A549 (cell line): ENCODE data around the gene ITM2B. TPM values are rescaled to one million over a fixed set of nuclear protein-coding genes. Genes with fewer than 3 reads are reported as not detected.

Experiments
- ATAC-seq, 2 experiments: fragments of 200-7000 bp in 1 of 2; fragments of >200 bp in 1 of 2; cut with Nextera tagmentation in 1 of 2; cut with Tn5 transposase in 1 of 2; 3 replicates each; pipeline versions ENCODE4 v1.8.0 to v1.9.1; 2018 to 2020; ENCODE audit warnings: mild to moderate bottlenecking in 1 of 2, moderate library complexity in 1 of 2
- CTCF ChIA-PET: fragments of 300-600 bp; sonication (Branson Sonifier 250); formaldehyde crosslinking; extraction: SDS; loops from one replicate; lab custom pipeline; 2021; ENCODE audit warnings: antibody characterized with exemption, inconsistent platforms; lab: Yijun Ruan, JAX
- POLR2A ChIA-PET: fragments of 350-600 bp; formaldehyde crosslinking; extraction: SDS; loops from one replicate; lab custom pipeline; 2021; ENCODE audit warnings: antibody characterized with exemption, inconsistent platforms; lab: Yijun Ruan, JAX
- DNase-seq, 2 experiments: peaks; one replicate each; pipeline versions ENCODE4 v3.0.0 to v3.0.0-alpha.2; 2011 to 2016; ENCODE audit warnings: low read depth in 1 of 2, low spot score in 1 of 2
- FAIRE-seq: peaks from 2 replicates; lab custom pipeline; 2011; peaks lifted over from hg19 to GRCh38; lab: Jason Lieb, UNC
- H3K27ac ChIP-seq, 2 experiments: fragments of >200 bp; sonication (Bioruptor Twin); formaldehyde crosslinking; 3 replicates each; pipeline ENCODE4 v1.5.1; 2016 to 2017
- H3K4me1 ChIP-seq: fragments of >200 bp; sonication (Bioruptor Twin); formaldehyde crosslinking; 3 replicates; pipeline ENCODE4 v1.6.1; 2016
- H3K4me2 ChIP-seq: fragments of >200 bp; sonication (Bioruptor Twin); formaldehyde crosslinking; 3 replicates; pipeline ENCODE4 v1.6.1; 2016
- H3K4me3 ChIP-seq: fragments of >200 bp; sonication (Bioruptor Twin); formaldehyde crosslinking; 3 replicates; pipeline ENCODE4 v1.5.1; 2016
- H3K9me3 ChIP-seq: fragments of >200 bp; sonication (Bioruptor Twin); formaldehyde crosslinking; 3 replicates; pipeline ENCODE4 v1.6.1; 2016
- BHLHE40 ChIP-seq: IDR thresholded peaks from 2 replicates; pipeline ENCODE4 v1.6.1; 2012; ENCODE audit warnings: low read depth, low read length, inconsistent platforms
- CHD2 ChIP-seq: fragments of 150-350 bp; IDR thresholded peaks from 2 replicates; pipeline ENCODE4 v1.6.1; 2014; ENCODE audit warnings: low read length; ENCODE audit not compliant: partially characterized antibody
- CHD4 ChIP-seq: fragments of 200-600 bp; sonication (generic); IDR thresholded peaks from 2 replicates; pipeline ENCODE4 v1.6.1; 2016; ENCODE audit warnings: antibody characterized with exemption, mild to moderate bottlenecking, borderline replicate concordance
- EHMT2 ChIP-seq: fragments of 200-600 bp; sonication (generic); IDR thresholded peaks from 2 replicates; pipeline ENCODE4 v1.6.1; 2016; ENCODE audit warnings: antibody characterized with exemption, low read depth, mild to moderate bottlenecking, moderate library complexity
- EP300 ChIP-seq, 2 experiments: fragments of >200 bp; sonication (Bioruptor Twin); formaldehyde crosslinking; IDR thresholded peaks; 2 replicates in 1 of 2; 3 replicates in 1 of 2; pipeline ENCODE4 v1.6.1; 2016 to 2017
- FOXS1 ChIP-seq: fragments of 250-450 bp; sonication (Bioruptor Pico); IDR thresholded peaks from 2 replicates; pipeline ENCODE4 v1.5.0; 2020; ENCODE audit warnings: mild to moderate bottlenecking, moderate library complexity
- HOXA7 ChIP-seq: fragments of 250-450 bp; sonication (Bioruptor Pico); IDR thresholded peaks from 2 replicates; pipeline ENCODE4 v1.5.0; 2020; ENCODE audit warnings: mild to moderate bottlenecking, moderate library complexity
- HOXB13 ChIP-seq: fragments of 250-450 bp; sonication (Bioruptor Pico); IDR thresholded peaks from 2 replicates; pipeline ENCODE4 v1.5.0; 2020; ENCODE audit warnings: low read depth, mild to moderate bottlenecking, moderate library complexity
- HOXB5 ChIP-seq: fragments of 250-450 bp; sonication (Bioruptor Pico); IDR thresholded peaks from 2 replicates; pipeline ENCODE4 v1.5.0; 2020; ENCODE audit warnings: mild to moderate bottlenecking, moderate library complexity
- JUN ChIP-seq, 2 experiments: fragments of >200 bp; sonication (Bioruptor Twin); formaldehyde crosslinking; IDR thresholded peaks; 2 replicates in 1 of 2; 3 replicates in 1 of 2; pipeline ENCODE4 v1.6.1; 2016 to 2017
- JUNB ChIP-seq: fragments of >200 bp; sonication (Bioruptor Twin); formaldehyde crosslinking; IDR thresholded peaks from 2 replicates; pipeline ENCODE4 v1.6.1; 2016
- MAFK ChIP-seq: fragments of 450-650 bp; IDR thresholded peaks from 2 replicates; pipeline ENCODE4 v1.6.1; 2014; ENCODE audit not compliant: partially characterized antibody
- MYC ChIP-seq: IDR thresholded peaks from 2 replicates; pipeline ENCODE4 v1.6.1; 2012; ENCODE audit warnings: mild to moderate bottlenecking, inconsistent platforms, low read length, improper control_type of control experiment, borderline replicate concordance
- NPAS2 ChIP-seq: fragments of 250-450 bp; sonication (Bioruptor Pico); IDR thresholded peaks from 2 replicates; pipeline ENCODE4 v1.8.0; 2022; ENCODE audit warnings: mild to moderate bottlenecking, moderate library complexity, borderline replicate concordance
- RCOR1 ChIP-seq: fragments of 150-350 bp; IDR thresholded peaks from 2 replicates; pipeline ENCODE4 v1.6.1; 2014; ENCODE audit warnings: antibody characterized with exemption, low read length, low read depth
- RFX5 ChIP-seq: fragments of 450-650 bp; IDR thresholded peaks from 2 replicates; pipeline ENCODE4 v1.7.1; 2014; ENCODE audit warnings: antibody characterized with exemption, mild to moderate bottlenecking, moderate library complexity
- RNF2 ChIP-seq: fragments of 200-600 bp; sonication (generic); IDR thresholded peaks from 2 replicates; pipeline ENCODE4 v1.6.1; 2016; ENCODE audit warnings: low read depth, mild to moderate bottlenecking, antibody characterized with exemption, moderate library complexity, borderline replicate concordance
- SMC3 ChIP-seq: fragments of >200 bp; sonication (Bioruptor Twin); formaldehyde crosslinking; IDR thresholded peaks from 3 replicates; pipeline ENCODE4 v1.6.1; 2018; ENCODE audit warnings: inconsistent platforms
- TFCP2L1 ChIP-seq: fragments of 250-450 bp; sonication (Bioruptor Pico); IDR thresholded peaks from 2 replicates; pipeline ENCODE4 v1.5.0; 2021; ENCODE audit warnings: mild to moderate bottlenecking
- ZC3H11A ChIP-seq: fragments of 450-650 bp; IDR thresholded peaks from 2 replicates; pipeline ENCODE4 v1.6.1; 2014; ENCODE audit warnings: antibody characterized with exemption, mild to moderate bottlenecking
- ZSCAN20 ChIP-seq: fragments of 250-450 bp; sonication (Bioruptor Pico); IDR thresholded peaks from 2 replicates; pipeline ENCODE4 v1.8.0; 2022; ENCODE audit warnings: mild to moderate bottlenecking, moderate library complexity
- WGBS: methylation state at CpG from one replicate; pipeline ENCODE4 v1.1.6; 2017; ENCODE audit errors: missing lambda C conversion rate; 5-methylcytosine and 5-hydroxymethylcytosine counted together
- polyA plus RNA-seq, 4 experiments: library from polyadenylated mRNA; depleted of rRNA in 3 of 4; stranded (reverse); fragments of >200 nt; fragmentation: RNase III in 1 of 4; extraction: RNeasy Plus Mini Kit Qiagen cat#74134 plus additional on column Dnase treatment in 1 of 4; gene quantifications; 2 replicates in 3 of 4; 3 replicates in 1 of 4; pipeline ENCODE4 v1.2.3, GENCODE V29; 2011 to 2017
- TF ChIP-seq, protein P1 (sequence below): IDR thresholded peaks from 2 replicates; pipeline ENCODE4 v1.6.1; 2012
- TF ChIP-seq, protein P2 (sequence below): fragments of 200-600 bp; sonication (generic); IDR thresholded peaks from 2 replicates; pipeline ENCODE4 v1.6.1; 2016; ENCODE audit warnings: antibody characterized with exemption, mild to moderate bottlenecking, moderate library complexity
- TF ChIP-seq, protein P3 (sequence below): fragments of 250-450 bp; sonication (Bioruptor Pico); IDR thresholded peaks from 2 replicates; pipeline ENCODE4 v1.5.0; 2020; ENCODE audit warnings: low read depth, mild to moderate bottlenecking, moderate library complexity

Gene ITM2B
- polyA plus RNA-seq, 2 of the 4 experiments (the other 2 are of a cell fraction) = 116 to 226 TPM

DNA sequence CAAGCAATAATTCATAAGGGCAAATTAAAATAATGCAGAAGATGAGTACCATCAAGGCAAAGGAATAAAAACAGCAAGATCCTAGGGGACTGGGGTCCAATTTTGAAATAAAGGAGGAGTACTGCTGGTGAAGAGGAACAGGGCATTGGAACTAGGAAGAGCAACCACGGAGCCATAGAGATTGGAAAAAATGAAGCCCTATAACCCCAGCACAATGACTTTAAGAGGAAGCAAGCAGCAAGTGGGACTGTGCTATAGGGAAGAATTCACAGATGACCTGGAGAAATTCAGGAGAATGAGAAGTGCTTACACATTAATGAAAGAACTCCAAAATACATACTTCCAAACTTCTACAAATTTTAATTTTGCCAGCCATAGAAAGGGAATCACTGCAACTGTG lies 44.9 kb upstream of the ITM2B start (continued):
- TF ChIP-seq NPAS2 (CRISPR knock-in tag) (no peak), HOXB13 (CRISPR knock-in tag) (no peak), CHD4 (no peak), BHLHE40 (no peak), EP300 (IDR thresholded peaks at IDR 0.05) (no peak), JUNB (no peak), MYC (no peak)

DNA sequence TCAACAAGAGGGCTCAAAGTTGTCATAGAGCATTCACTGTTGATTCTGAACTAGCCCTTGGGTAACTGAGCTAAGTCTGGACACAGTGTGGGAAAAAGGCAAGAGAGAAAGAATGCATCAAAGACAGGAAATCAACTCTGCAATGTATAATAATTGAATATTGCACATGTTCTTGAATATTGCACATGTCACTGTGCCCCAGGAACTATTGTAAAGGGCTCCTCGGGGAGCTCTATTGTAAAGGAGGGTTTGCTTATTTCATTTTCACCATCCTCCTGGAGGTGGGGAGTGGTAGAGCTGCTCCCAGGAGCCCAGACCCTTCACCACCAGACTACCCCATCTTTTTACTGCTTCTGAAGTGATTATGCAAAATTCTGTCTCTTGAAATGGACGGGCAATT lies 44.4 kb upstream of the ITM2B start:
- CTCF ChIA-PET = interaction anchor here (1.3 kb wide), 1 partner anchor 49 kb away, joined by 3 read pairs; no protein-coding TSS in a partner anchor
- 28% methylated on average over 2 of the region's 2 CpGs for WGBS

DNA sequence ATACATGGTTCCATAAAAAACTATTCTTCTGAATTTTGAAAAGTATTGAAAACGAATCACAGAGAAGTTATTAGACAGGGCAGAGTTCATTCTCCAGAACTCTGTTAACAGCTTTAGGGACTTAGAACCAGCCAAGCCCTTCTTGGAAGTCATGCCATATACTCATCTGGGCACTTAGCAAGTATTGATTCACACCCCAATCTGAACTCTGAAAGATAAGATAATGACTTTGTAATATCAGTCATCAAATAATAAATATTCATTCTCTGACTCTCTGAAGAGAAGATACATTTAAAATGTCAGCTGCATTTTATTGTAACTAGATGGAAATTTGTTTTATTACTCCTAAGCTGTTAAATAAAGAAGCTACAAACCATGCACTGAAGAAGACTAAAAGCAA lies 43.8 kb upstream of the ITM2B start:
- Histone ChIP-seq H3K4me3 (no peak overlapping the region), H3K4me2 (no peak overlapping the region), H3K9me3 (no peaks in the 10 kb centered on the region), H3K27ac (no peak overlapping the region), H3K4me1 (no peaks in the 10 kb centered on the region)
- no peak for FAIRE-seq
- ChIA-PET CTCF (no interaction called here), POLR2A (no interaction called here)
- no peak for ATAC-seq
- no peak for DNase-seq
- no peak for TF ChIP-seq CHD2
- TF ChIP-seq EP300 (IDR thresholded peaks at IDR 0.05) = no peak
- no peak for TF ChIP-seq EHMT2
- TF ChIP-seq, protein P1, sequence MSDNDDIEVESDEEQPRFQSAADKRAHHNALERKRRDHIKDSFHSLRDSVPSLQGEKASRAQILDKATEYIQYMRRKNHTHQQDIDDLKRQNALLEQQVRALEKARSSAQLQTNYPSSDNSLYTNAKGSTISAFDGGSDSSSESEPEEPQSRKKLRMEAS = no peak
- TF ChIP-seq ZSCAN20 (CRISPR knock-in tag) = no peak
- TF ChIP-seq RFX5 = no peak
- no peak for TF ChIP-seq NPAS2 (CRISPR knock-in tag)
- TF ChIP-seq MYC = no peak
- TF ChIP-seq MAFK = no peak
- WGBS = 11% methylated on average over 1 of the region's 1 CpG

More for the DNA sequence above, 44.4 kb upstream of the ITM2B start:
- POLR2A ChIA-PET = no interaction called here
- no peak for TF ChIP-seq MAFK
- TF ChIP-seq, protein P2, sequence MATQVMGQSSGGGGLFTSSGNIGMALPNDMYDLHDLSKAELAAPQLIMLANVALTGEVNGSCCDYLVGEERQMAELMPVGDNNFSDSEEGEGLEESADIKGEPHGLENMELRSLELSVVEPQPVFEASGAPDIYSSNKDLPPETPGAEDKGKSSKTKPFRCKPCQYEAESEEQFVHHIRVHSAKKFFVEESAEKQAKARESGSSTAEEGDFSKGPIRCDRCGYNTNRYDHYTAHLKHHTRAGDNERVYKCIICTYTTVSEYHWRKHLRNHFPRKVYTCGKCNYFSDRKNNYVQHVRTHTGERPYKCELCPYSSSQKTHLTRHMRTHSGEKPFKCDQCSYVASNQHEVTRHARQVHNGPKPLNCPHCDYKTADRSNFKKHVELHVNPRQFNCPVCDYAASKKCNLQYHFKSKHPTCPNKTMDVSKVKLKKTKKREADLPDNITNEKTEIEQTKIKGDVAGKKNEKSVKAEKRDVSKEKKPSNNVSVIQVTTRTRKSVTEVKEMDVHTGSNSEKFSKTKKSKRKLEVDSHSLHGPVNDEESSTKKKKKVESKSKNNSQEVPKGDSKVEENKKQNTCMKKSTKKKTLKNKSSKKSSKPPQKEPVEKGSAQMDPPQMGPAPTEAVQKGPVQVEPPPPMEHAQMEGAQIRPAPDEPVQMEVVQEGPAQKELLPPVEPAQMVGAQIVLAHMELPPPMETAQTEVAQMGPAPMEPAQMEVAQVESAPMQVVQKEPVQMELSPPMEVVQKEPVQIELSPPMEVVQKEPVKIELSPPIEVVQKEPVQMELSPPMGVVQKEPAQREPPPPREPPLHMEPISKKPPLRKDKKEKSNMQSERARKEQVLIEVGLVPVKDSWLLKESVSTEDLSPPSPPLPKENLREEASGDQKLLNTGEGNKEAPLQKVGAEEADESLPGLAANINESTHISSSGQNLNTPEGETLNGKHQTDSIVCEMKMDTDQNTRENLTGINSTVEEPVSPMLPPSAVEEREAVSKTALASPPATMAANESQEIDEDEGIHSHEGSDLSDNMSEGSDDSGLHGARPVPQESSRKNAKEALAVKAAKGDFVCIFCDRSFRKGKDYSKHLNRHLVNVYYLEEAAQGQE = no peak
- TF ChIP-seq RCOR1 = no peak
- no peak for TF ChIP-seq EP300 (IDR thresholded peaks at IDR 0.05)
- no peak for TF ChIP-seq ZC3H11A
- no peak for TF ChIP-seq BHLHE40
- no peak for TF ChIP-seq RNF2
- FAIRE-seq = no peak
- Histone ChIP-seq H3K9me3 (no peaks in the 10 kb centered on the region), H3K4me2 (no peak overlapping the region), H3K4me1 (no peaks in the 10 kb centered on the region), H3K27ac (no peak overlapping the region), H3K4me3 (no peak overlapping the region)
- DNase-seq = no peak
- ATAC-seq = no peak

DNA sequence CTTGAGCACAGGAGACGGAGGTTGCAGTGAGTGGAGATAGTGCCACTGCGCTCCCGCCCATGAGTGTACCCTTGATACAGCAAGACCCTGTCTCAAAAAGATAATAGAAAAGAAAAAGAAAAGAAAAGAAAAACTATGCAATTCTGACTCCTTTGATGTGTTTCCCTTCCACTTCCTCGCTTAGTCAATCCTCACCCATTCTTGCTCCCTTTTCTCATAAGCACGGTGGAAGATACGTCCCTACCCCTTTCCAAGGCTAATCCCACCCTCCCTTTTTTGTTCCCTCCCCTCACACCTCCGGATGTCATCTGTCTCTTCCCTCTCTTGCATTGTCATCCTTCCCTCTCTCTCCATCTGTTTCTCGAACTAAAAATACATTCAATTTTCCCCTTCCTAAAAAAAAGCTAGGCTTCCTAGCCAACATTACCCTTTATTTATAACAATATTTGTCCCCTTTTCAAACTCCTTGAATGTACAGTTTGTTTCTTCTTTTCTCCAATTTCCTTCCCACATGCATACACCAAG lies 40.5 kb upstream of the ITM2B start:
- Histone ChIP-seq H3K9me3 (no peaks in the 10 kb centered on the region), H3K4me1 (no peaks in the 10 kb centered on the region), H3K4me2 (no peak overlapping the region), H3K4me3 (no peak overlapping the region), H3K27ac (no peak overlapping the region)
- POLR2A ChIA-PET = no interaction called here
- no peak for FAIRE-seq
- 62% methylated on average over 8 of the region's 8 CpGs for WGBS
- ATAC-seq = no peak
- no peak for DNase-seq
- CTCF ChIA-PET = no interaction called here
- TF ChIP-seq, protein P3, sequence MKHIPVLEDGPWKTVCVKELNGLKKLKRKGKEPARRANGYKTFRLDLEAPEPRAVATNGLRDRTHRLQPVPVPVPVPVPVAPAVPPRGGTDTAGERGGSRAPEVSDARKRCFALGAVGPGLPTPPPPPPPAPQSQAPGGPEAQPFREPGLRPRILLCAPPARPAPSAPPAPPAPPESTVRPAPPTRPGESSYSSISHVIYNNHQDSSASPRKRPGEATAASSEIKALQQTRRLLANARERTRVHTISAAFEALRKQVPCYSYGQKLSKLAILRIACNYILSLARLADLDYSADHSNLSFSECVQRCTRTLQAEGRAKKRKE = no peak
- TF ChIP-seq, protein P2 = no peak
- TF ChIP-seq RCOR1 (no peak), TFCP2L1 (no peak), HOXB13 (CRISPR knock-in tag) (no peak), HOXA7 (CRISPR knock-in tag) (no peak), JUN (IDR thresholded peaks at IDR 0.05) (no peak), HOXB5 (CRISPR knock-in tag) (no peak), SMC3 (no peak), FOXS1 (CRISPR knock-in tag) (no peak)
